SJSA1 (cell line): ENCODE results near the gene PACRG. TPM values are rescaled to one million over a fixed set of nuclear protein-coding genes. Genes with fewer than 3 reads are reported as not detected.

ENCODE experiments used
- DNase-seq, 2 experiments: peaks; one replicate each; pipeline ENCODE4 v3.0.0-alpha.2; 2015 to 2020; ENCODE audit warnings: low spot score in 2 of 2, low read depth in 1 of 2
- H3K27ac ChIP-seq: fragments of 250-450 bp; sonication (Bioruptor Pico); 2 replicates; pipeline ENCODE4 v1.5.1; 2020; ENCODE audit warnings: mild to moderate bottlenecking, moderate library complexity
- H3K27me3 ChIP-seq: fragments of 250-450 bp; sonication (Bioruptor Pico); replicated peaks from 2 replicates; pipeline ENCODE4 v1.5.1; 2020; ENCODE audit warnings: mild to moderate bottlenecking, moderate library complexity
- H3K36me3 ChIP-seq: fragments of 250-450 bp; sonication (Bioruptor Pico); 2 replicates; pipeline ENCODE4 v1.5.1; 2020; ENCODE audit warnings: mild to moderate bottlenecking
- H3K4me1 ChIP-seq: fragments of 250-450 bp; sonication (Bioruptor Pico); replicated peaks from 2 replicates; pipeline ENCODE4 v1.6.1; 2021; ENCODE audit warnings: mild to moderate bottlenecking
- H3K4me3 ChIP-seq: fragments of 250-450 bp; sonication (Bioruptor Pico); 2 replicates; pipeline ENCODE4 v1.5.1; 2020; ENCODE audit warnings: mild to moderate bottlenecking
- H3K9me3 ChIP-seq: fragments of 250-450 bp; sonication (Bioruptor Pico); replicated peaks from 2 replicates; pipeline ENCODE4 v1.5.1; 2020; ENCODE audit warnings: mild to moderate bottlenecking
- total RNA-seq: library from RNA; depleted of rRNA; stranded (reverse); fragments of >200 nt; shearing (Covaris generic); gene quantifications from 2 replicates; pipeline ENCODE4 v1.2.3, GENCODE V29; 2014

PACRG gene
- total RNA-seq, 1 experiment from 2014 or later, result not detected

DNA sequence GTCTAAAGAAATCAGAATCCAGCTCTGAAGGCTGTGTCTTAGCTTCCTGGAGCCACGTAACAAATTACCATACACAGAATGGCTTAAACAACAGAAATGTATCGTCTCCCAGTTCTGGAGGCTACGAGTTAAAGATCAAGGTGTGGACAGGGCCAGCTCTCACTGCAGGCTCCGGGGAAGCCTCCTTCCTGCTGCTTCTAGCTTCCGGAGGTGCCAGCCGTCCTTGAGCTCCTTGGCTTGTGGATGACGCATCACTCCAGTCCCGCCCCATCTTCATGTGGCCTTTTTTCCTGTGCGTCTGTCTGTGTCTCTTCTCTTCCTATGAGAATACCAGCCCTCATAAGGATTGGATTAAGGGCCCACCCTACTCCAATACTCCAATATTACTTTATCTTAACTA lies 367.6 kb downstream of the PACRG start:
- no peak overlapping the region for H3K27ac ChIP-seq
- no peak for DNase-seq
- no peaks in the 10 kb centered on the region for H3K27me3 ChIP-seq
- H3K36me3 ChIP-seq, result no peaks in the 10 kb centered on the region
- H3K4me3 ChIP-seq, result no peak overlapping the region
- no peaks in the 10 kb centered on the region for H3K4me1 ChIP-seq
- H3K9me3 ChIP-seq, result no peaks in the 10 kb centered on the region; the same call in 1 of the 2 replicates

DNA sequence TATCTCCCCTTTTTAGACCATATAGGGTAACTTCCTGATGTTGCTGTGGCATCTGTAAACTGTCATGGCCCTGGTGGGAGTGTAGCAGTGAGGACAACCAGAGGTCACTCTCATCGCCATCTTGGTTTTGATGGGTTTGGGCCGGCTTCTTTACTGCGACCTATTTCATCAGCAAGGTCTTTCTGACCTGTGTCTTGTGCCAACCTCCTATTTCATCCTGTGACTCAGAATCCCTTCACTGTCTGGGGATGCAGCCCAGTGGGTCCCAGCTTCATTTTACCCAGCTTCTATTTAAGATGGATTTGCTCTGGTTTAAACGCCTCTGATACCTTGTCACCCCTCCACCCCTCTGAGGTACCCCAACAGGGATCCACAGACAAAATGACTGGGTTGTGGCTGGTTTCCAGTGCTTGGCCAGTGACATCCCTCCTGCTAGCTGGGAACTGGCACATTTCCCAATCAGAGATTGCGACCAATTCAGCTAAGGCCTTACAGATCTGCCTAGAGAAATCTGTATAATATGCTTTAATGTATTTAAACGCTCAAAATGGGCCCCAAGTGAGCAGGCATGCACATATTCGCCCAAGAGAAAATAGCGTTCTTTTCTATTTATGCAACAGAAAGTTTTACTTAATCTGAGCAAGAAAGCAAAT lies 371.2 kb downstream of the PACRG start:
- Histone ChIP-seq H3K36me3 (no peaks in the 10 kb centered on the region), H3K9me3 (no peaks in the 10 kb centered on the region; the same call in 1 of the 2 replicates), H3K4me1 (no peaks in the 10 kb centered on the region), H3K27me3 (no peaks in the 10 kb centered on the region), H3K27ac (no peak overlapping the region), H3K4me3 (no peak overlapping the region)
- no peak for DNase-seq

GRCh38 chr6:163099621-163100171 lies 371.9 kb downstream of the PACRG start:
- Histone ChIP-seq H3K27me3 (no peaks in the 10 kb centered on the region), H3K4me1 (no peaks in the 10 kb centered on the region), H3K27ac (no peak overlapping the region), H3K4me3 (no peak overlapping the region), H3K9me3 (no peaks in the 10 kb centered on the region; the same call in 1 of the 2 replicates), H3K36me3 (no peaks in the 10 kb centered on the region)
- DNase-seq, result no peak

DNA sequence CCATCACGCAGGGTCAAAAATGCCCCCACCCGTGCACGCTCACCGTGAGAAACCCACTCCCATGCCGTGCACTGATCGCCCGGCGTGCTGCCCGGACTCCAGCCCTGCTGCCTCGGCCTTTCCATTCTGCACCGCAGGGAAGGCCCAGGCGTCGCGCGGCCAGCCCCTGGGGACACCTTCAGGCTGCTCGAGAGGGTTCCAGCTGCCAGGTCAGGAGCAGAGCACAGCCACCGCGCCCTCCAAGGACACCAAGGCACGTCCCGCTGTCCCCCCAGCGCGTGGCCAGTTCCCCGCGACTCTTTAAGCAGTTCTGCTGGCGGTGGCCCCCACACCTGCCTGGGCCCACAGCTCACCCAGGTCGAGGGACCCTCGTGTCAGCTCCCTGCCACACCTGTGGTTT lies 372.5 kb downstream of the PACRG start:
- H3K4me3 ChIP-seq, result no peak overlapping the region
- no peaks in the 10 kb centered on the region for H3K4me1 ChIP-seq
- no peak for DNase-seq
- H3K36me3 ChIP-seq, result no peaks in the 10 kb centered on the region
- H3K27me3 ChIP-seq, result no peaks in the 10 kb centered on the region
- H3K9me3 ChIP-seq, result no peaks in the 10 kb centered on the region; the same call in 1 of the 2 replicates
- H3K27ac ChIP-seq, result no peak overlapping the region

GRCh38 chr6:163113358-163113962 lies 385.7 kb downstream of the PACRG start:
- no peaks in the 10 kb centered on the region for H3K4me1 ChIP-seq
- H3K27ac ChIP-seq, result no peak overlapping the region
- H3K27me3 ChIP-seq, result no peaks in the 10 kb centered on the region
- peaks cover 11% of the 10 kb centered on the region; the same call in 1 of the 2 replicates for H3K9me3 ChIP-seq
- no peak for DNase-seq
- H3K4me3 ChIP-seq, result no peak overlapping the region
- H3K36me3 ChIP-seq, result no peaks in the 10 kb centered on the region

DNA sequence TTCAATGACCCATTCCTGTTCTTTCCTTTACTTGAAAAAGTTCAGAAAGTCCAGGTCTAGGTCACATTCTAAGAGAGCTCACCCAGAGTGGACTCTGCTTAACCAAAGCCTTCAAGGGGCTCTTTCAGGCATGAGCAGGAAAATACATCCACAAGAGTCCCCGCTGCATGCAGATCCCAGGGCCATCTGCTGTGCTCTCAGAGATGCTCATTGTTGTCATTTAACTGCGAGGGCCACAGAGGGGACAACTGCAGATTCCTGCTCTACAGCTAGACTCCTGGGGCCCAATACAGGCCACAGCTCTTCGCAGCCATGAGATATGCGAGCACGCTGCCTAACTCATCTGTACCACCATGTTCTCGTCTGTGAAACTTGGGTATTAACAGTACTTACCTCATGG lies 391.2 kb downstream of the PACRG start:
- H3K27ac ChIP-seq, result no peak overlapping the region
- H3K4me3 ChIP-seq, result no peak overlapping the region
- no peaks in the 10 kb centered on the region for H3K36me3 ChIP-seq
- no peaks in the 10 kb centered on the region for H3K27me3 ChIP-seq
- H3K9me3 ChIP-seq, result no peaks in the 10 kb centered on the region; the same call in 1 of the 2 replicates
- no peaks in the 10 kb centered on the region for H3K4me1 ChIP-seq
- no peak for DNase-seq

DNA sequence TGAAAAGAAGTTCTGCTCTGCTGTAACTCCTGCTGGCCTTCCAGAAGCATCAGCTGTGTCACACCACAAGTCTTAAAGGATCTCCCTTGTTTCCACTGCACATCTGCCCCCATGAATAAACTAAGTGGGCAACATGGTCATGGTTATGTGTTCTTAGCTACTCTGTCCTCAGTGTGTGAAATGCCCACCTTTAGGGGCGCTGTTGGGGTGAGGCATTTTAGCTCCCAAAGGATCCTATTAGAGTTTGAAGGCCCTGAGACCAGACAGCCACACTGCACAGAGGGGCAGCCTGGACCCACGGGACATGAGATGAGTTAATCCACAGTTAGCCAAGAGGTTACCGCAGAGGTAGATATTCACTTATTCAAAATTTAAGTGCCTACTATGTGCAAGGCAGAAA lies 392.4 kb downstream of the PACRG start:
- no peaks in the 10 kb centered on the region for H3K36me3 ChIP-seq
- DNase-seq, result no peak
- no peaks in the 10 kb centered on the region for H3K27me3 ChIP-seq
- H3K27ac ChIP-seq, result no peak overlapping the region
- H3K4me1 ChIP-seq, result no peaks in the 10 kb centered on the region
- H3K4me3 ChIP-seq, result no peak overlapping the region
- no peaks in the 10 kb centered on the region; the same call in 1 of the 2 replicates for H3K9me3 ChIP-seq

- H3K36me3 ChIP-seq, result no peaks in the 10 kb centered on the region
- no peak for DNase-seq
- no peaks in the 10 kb centered on the region for H3K4me1 ChIP-seq
- no peaks in the 10 kb centered on the region for H3K27me3 ChIP-seq
- no peaks in the 10 kb centered on the region; the same call in 1 of the 2 replicates for H3K9me3 ChIP-seq
- H3K4me3 ChIP-seq, result no peak overlapping the region
- no peak overlapping the region for H3K27ac ChIP-seq
Measured at GRCh38 chr6:163121270-163121669, 393.5 kb downstream of the PACRG start.

DNA sequence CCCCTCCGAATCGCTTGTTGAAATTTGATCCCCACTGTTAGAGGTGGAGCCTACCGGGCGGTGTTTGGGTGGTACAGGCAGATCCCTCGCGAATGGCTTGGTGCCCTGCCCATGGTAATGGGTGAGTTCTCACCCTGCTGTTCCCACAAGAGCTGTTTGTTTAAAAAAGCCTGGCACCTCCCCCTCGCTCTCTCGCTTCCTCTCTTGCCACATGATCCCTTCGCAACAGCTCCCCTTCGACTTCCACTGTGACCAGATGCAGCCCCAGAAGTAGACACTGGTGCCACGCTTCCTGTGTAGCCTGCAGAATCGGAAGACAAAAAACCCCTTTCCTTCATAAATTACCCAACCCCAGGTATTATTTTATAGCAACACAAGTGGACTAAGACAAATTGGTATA lies 394.6 kb downstream of the PACRG start:
- H3K27me3 ChIP-seq, result no peaks in the 10 kb centered on the region
- H3K4me1 ChIP-seq, result no peaks in the 10 kb centered on the region
- no peak overlapping the region for H3K4me3 ChIP-seq
- no peaks in the 10 kb centered on the region for H3K36me3 ChIP-seq
- no peak for DNase-seq
- H3K9me3 ChIP-seq, result no peaks in the 10 kb centered on the region; the same call in 1 of the 2 replicates
- H3K27ac ChIP-seq, result no peak overlapping the region

- no peak overlapping the region for H3K4me3 ChIP-seq
Measured at GRCh38 chr6:163123098-163123497, 395.3 kb downstream of the PACRG start.

GRCh38 chr6:163126741-163127140 lies 399.0 kb downstream of the PACRG start:
- Histone ChIP-seq H3K27ac (no peak overlapping the region), H3K36me3 (no peaks in the 10 kb centered on the region), H3K4me3 (no peak overlapping the region), H3K27me3 (no peaks in the 10 kb centered on the region), H3K9me3 (no peaks in the 10 kb centered on the region; the same call in 1 of the 2 replicates), H3K4me1 (no peaks in the 10 kb centered on the region)
- DNase-seq, result no peak

More at GRCh38 chr6:163123098-163123497, 395.3 kb downstream of the PACRG start:
- H3K27me3 ChIP-seq, result no peaks in the 10 kb centered on the region
- H3K4me1 ChIP-seq, result no peaks in the 10 kb centered on the region
- DNase-seq, result no peak
- no peaks in the 10 kb centered on the region for H3K36me3 ChIP-seq
- H3K27ac ChIP-seq, result no peak overlapping the region
- no peaks in the 10 kb centered on the region; the same call in 1 of the 2 replicates for H3K9me3 ChIP-seq

- no peaks in the 10 kb centered on the region; the same call in 1 of the 2 replicates for H3K9me3 ChIP-seq
- no peaks in the 10 kb centered on the region for H3K36me3 ChIP-seq
- H3K4me1 ChIP-seq, result no peaks in the 10 kb centered on the region
- H3K27ac ChIP-seq, result no peak overlapping the region
- H3K4me3 ChIP-seq, result no peak overlapping the region
- DNase-seq, result no peak
- H3K27me3 ChIP-seq, result no peaks in the 10 kb centered on the region
Measured at GRCh38 chr6:163127587-163127986, 399.8 kb downstream of the PACRG start.

- DNase-seq, result no peak
- H3K36me3 ChIP-seq, result no peaks in the 10 kb centered on the region
- H3K9me3 ChIP-seq, result no peaks in the 10 kb centered on the region; the same call in 1 of the 2 replicates
- no peaks in the 10 kb centered on the region for H3K4me1 ChIP-seq
- no peak overlapping the region for H3K4me3 ChIP-seq
- no peaks in the 10 kb centered on the region for H3K27me3 ChIP-seq
- no peak overlapping the region for H3K27ac ChIP-seq
Measured at GRCh38 chr6:163128324-163128723, 400.6 kb downstream of the PACRG start.

GRCh38 chr6:163132050-163132750 lies 404.4 kb downstream of the PACRG start:
- H3K9me3 ChIP-seq, result no peaks in the 10 kb centered on the region
- no peak for DNase-seq
- no peak overlapping the region for H3K27ac ChIP-seq
- no peaks in the 10 kb centered on the region for H3K36me3 ChIP-seq
- no peak overlapping the region for H3K4me3 ChIP-seq
- no peaks in the 10 kb centered on the region for H3K4me1 ChIP-seq
- no peaks in the 10 kb centered on the region for H3K27me3 ChIP-seq
